Right lobe of liver (tissue), 6 donors: ENCODE data around the gene GSG1L. TPM values are rescaled to one million over a fixed set of nuclear protein-coding genes. Genes with fewer than 3 reads are reported as not detected.
"Not testable (repeated sequence)": the region's sequence is repeated elsewhere in the genome, so short reads cannot be mapped to it uniquely, and the experiment has no call there.

Experiments
- ATAC-seq, 4 donors: fragments of 200-7000 bp; cut with Tn5 transposase; one replicate each; pipeline ENCODE4 v1.9.1; 2020; ENCODE audit warnings: mild to moderate bottlenecking in 4 of 4, moderate library complexity in 4 of 4
- DNase-seq, 3 donors: peaks; one replicate each; pipeline ENCODE4 v3.0.0-alpha.2; 2020
- H3K27ac ChIP-seq, 3 donors: fragments of 200-600 bp; one replicate each; pipeline ENCODE4 v1.8.0; 2022
- H3K27me3 ChIP-seq, 2 donors: fragments of 200-600 bp; one replicate each; pipeline ENCODE4 v1.8.0; 2022
- H3K36me3 ChIP-seq, 4 donors: fragments of 200-600 bp; sonication (generic) in 1 of 4; one replicate each; pipeline versions ENCODE4 v1.5.1 to v1.8.0; 2017 to 2022; ENCODE audit warnings: control low read depth in 1 of 4
- H3K4me1 ChIP-seq, 4 donors: fragments of 200-600 bp; sonication (generic) in 1 of 4; one replicate each; pipeline versions ENCODE4 v1.5.1 to v1.8.0; 2017 to 2022; ENCODE audit warnings: control low read depth in 1 of 4
- H3K4me3 ChIP-seq, 3 donors: fragments of 200-600 bp; one replicate each; pipeline ENCODE4 v1.8.0; 2022
- H3K9me3 ChIP-seq, 4 donors: fragments of 200-600 bp; sonication (generic) in 1 of 4; one replicate each; pipeline versions ENCODE4 v1.5.1 to v1.8.0; 2017 to 2022; ENCODE audit warnings: control low read depth in 1 of 4
- POLR2A ChIP-seq: fragments of 450-650 bp; IDR thresholded peaks from one replicate; pipeline ENCODE4 v1.6.1; 2017; ENCODE audit warnings: antibody characterized with exemption, mild to moderate bottlenecking
- WGBS: methylation state at CpG from one replicate; pipeline ENCODE4 v1.1.6; 2018; ENCODE audit warnings: low coverage, low lambda C conversion rate; ENCODE audit not compliant: insufficient coverage; ENCODE audit errors: missing lambda C conversion rate; 5-methylcytosine and 5-hydroxymethylcytosine counted together
- intact Hi-C, 2 donors: fragments of 100-400 bp; cut with DNase I; formaldehyde crosslinking; loops; one replicate each; pipeline versions ENCODE4 v1.11.2 to v1.14.1; 2022
- total RNA-seq, 6 experiments: library from RNA; depleted of rRNA in 2 of 6; stranded (reverse); fragments of >200 nt in 2 of 6; fragmentation: NEBNext Ultra II Directional in 3 of 6; extraction: Animal tissue kit (Norgen Biotek cat#: 25700) in 3 of 6; gene quantifications; one replicate each; pipeline versions ENCODE4 v1.1.0 to v1.2.4, GENCODE V29; 2016 to 2023
- TF ChIP-seq, protein P1 (sequence below), 4 donors: fragments of 200-600 bp in 3 of 4; fragments of 450-650 bp in 1 of 4; IDR thresholded peaks; one replicate each; pipeline versions ENCODE4 v1.5.1 to v1.8.0; 2016 to 2022; ENCODE audit warnings: antibody characterized with exemption in 4 of 4, mild to moderate bottlenecking in 2 of 4
- donor health status: DM: no; HTN: yes; CAD: no.
- donor health status: DM: no; HTN: no; CAD: no.
- donor health status: DM: no; HTN: no; CAD: no.
- donor health status: DM: no; HTN: yes; CAD: no.
- donor health status: DM: no; HTN: yes; CAD: no.

The GSG1L gene
- total RNA-seq, 6 experiments from 2014 or later, result 0.33 TPM; not detected in 5

DNA sequence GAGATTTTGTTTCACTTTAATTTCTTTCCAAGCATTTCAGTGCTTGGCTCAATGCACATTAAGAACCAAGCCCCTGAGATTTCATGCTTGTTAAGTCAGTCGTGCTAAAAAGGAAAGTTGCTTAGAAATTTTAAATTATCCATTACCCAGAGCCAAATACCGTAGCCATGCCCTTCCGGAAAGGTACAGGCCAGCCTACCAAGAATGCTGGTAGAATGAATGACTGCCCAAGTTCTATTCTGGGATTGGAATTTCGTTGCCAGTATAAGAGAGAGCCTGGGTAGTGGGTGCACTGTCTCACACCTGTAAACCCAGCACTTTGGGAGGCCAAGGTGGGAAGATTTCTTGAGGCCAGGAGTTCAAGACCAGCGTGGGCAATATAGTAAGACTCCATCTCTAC, 319.6 kb downstream of the GSG1L start:
- Histone ChIP-seq H3K4me3 (no peak overlapping the region), H3K27ac (no peak overlapping the region), H3K9me3 (no peaks in the 10 kb centered on the region), H3K4me1 (no peaks in the 10 kb centered on the region), H3K27me3 (no peaks in the 10 kb centered on the region), H3K36me3 (no peaks in the 10 kb centered on the region)
- TF ChIP-seq POLR2A, result no peak
- TF ChIP-seq, protein P1, sequence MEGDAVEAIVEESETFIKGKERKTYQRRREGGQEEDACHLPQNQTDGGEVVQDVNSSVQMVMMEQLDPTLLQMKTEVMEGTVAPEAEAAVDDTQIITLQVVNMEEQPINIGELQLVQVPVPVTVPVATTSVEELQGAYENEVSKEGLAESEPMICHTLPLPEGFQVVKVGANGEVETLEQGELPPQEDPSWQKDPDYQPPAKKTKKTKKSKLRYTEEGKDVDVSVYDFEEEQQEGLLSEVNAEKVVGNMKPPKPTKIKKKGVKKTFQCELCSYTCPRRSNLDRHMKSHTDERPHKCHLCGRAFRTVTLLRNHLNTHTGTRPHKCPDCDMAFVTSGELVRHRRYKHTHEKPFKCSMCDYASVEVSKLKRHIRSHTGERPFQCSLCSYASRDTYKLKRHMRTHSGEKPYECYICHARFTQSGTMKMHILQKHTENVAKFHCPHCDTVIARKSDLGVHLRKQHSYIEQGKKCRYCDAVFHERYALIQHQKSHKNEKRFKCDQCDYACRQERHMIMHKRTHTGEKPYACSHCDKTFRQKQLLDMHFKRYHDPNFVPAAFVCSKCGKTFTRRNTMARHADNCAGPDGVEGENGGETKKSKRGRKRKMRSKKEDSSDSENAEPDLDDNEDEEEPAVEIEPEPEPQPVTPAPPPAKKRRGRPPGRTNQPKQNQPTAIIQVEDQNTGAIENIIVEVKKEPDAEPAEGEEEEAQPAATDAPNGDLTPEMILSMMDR (IDR thresholded peaks at IDR 0.05), result no peak
- intact Hi-C loops, result no loop called here
- ATAC-seq (no peak), DNase-seq (no peak)
- WGBS, result 85% methylated on average over 5 of the region's 5 CpGs

DNA sequence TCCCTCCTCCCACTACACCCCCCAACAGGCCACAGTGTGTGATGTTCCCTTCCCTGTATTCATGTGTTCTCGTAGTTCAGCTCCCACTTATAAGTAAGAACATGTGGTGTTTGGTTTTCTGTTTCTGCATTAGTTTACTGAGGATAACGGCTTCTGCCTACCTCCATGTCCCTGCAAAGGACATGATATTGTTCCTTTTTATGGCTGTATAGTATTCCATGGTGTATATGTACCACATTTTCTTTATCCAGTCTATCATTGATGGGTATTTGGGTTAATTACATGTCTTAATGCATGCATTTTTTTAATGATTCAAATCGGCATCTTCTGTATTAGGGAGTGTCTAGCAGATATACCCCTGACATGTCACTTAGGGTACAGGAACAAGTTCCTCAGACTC, 320.5 kb downstream of the GSG1L start:
- H3K27me3 ChIP-seq, DNase-seq, H3K4me1 ChIP-seq, H3K9me3 ChIP-seq, H3K36me3 ChIP-seq, H3K27ac ChIP-seq, H3K4me3 ChIP-seq, intact Hi-C loops, ATAC-seq: not testable (repeated sequence)
- WGBS, result 96% methylated on average over 3 of the region's 3 CpGs

DNA sequence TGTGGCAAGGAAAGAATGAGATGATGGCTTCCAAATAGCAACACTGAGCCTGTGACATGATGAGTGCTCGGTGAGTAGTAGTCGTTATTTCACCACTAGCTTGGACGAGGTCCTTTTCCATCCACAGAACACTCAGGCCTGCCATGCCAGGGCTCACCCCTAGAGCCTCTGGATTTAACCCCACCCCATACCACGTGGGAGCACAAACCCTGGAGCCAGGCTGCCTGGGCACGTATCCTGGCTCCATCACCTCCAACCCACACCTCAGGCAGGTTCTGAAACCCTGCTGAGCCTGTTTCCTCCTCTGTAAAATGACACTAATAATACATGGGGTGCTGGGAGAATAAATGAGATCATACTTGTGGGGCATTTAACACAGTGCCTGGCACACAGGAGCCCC, 321.2 kb downstream of the GSG1L start:
- no peaks in the 10 kb centered on the region for H3K9me3 ChIP-seq
- intact Hi-C loops, result no loop called here
- no peaks in the 10 kb centered on the region for H3K4me1 ChIP-seq
- WGBS, result no CpG with 5 or more reads among the region's 5 CpGs
- DNase-seq (no peak), ATAC-seq (no peak)
- no peak for TF ChIP-seq POLR2A
- TF ChIP-seq, protein P1 (IDR thresholded peaks at IDR 0.05), result no peak
- H3K4me3 ChIP-seq, result no peak overlapping the region
- H3K27me3 ChIP-seq, result no peaks in the 10 kb centered on the region
- H3K27ac ChIP-seq, result no peak overlapping the region
- H3K36me3 ChIP-seq, result no peaks in the 10 kb centered on the region

DNA sequence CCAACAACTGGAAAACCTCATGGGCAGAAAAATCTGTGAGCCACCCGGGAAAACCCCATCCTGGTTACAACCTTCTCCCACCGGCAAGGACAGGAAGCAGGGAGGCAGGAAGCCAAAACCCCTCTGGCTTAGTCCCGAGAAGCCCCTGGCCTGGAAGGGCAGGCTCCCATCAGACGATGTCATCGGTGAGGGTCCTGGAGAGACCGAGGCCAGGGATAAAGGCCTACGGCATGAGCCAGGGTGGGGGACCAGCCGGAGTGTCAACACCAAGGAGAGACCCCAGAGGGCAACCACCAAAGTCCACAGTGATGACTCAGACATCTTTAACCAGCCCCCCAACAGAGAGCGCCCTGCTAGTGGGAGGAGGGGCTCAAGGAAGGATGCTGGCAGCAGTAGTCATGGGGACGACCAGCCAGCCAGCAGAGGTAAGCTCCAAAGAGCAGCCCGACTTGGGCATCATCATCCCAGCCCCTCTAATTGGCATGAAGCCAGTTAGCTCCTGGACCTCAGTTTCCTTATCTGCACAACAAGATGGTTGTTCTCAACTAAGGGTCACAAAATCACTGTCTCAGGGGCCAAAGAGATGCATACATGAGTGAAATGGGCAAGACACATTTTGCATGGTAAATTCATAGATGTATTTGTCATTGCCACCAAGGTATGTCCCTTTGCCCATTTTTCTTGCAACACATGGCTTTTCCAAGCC, 322.9 kb downstream of the GSG1L start:
- no peaks in the 10 kb centered on the region for H3K27me3 ChIP-seq
- H3K36me3 ChIP-seq, result no peaks in the 10 kb centered on the region
- ATAC-seq (no peak), DNase-seq (no peak)
- H3K4me3 ChIP-seq, result no peak overlapping the region
- intact Hi-C loops, result no loop called here
- H3K9me3 ChIP-seq, result no peaks in the 10 kb centered on the region
- WGBS, result no CpG with 5 or more reads among the region's 11 CpGs
- H3K4me1 ChIP-seq, result no peaks in the 10 kb centered on the region
- no peak overlapping the region for H3K27ac ChIP-seq
- TF ChIP-seq, protein P1 (IDR thresholded peaks at IDR 0.05), result no peak
- no peak for TF ChIP-seq POLR2A

DNA sequence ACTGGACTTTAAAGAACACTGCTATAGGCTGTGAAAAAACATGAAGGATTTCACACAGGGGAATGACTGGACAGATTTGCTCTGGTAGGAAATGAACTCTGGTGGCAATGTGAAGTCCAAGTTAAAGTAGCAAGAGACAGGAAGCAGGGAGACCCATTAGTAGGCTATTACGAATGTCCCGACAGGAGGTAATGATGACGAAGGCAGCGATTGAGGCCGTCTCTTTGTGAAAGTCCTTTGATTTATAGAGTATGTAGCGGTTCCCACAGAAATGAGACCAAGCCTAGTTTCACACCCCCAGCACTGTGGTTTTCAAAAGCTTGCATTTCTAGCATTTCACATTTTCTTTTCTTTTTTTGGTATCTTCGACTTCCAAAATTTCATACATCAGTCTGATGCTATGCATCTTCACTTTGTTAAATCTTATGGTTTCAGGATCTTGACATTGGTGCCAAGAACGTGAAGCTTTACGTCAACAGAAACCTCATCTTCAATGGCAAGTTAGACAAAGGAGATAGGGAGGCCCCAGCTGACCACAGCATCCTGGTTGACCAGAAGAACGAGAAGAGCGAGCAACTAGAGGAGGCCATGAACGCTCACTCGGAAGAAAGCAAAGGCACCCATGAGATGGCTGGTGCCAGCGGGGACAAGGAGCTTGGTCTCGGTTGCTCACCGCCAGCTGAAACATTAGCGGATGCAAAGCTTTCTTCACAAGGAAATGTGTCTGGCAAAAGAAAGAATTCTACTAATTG, 323.7 kb downstream of the GSG1L start:
- Histone ChIP-seq H3K27ac (no peak overlapping the region), H3K36me3 (no peaks in the 10 kb centered on the region), H3K9me3 (no peaks in the 10 kb centered on the region), H3K27me3 (no peaks in the 10 kb centered on the region), H3K4me1 (no peaks in the 10 kb centered on the region), H3K4me3 (no peak overlapping the region)
- no peak for ATAC-seq
- 90% methylated on average over 11 of the region's 17 CpGs for WGBS
- intact Hi-C loops, result no loop called here
- DNase-seq, result no peak
- no peak for TF ChIP-seq POLR2A
- TF ChIP-seq, protein P1 (IDR thresholded peaks at IDR 0.05), result no peak
